HG02938 (cell line): ENCODE data around the gene UTS2R.

Source experiments
- ATAC-seq: cut with Tn5 transposase; IDR thresholded peaks from one replicate; pipeline ENCODE4 v1.9.1; 2021; ENCODE audit warnings: mild to moderate bottlenecking, moderate library complexity; ENCODE audit not compliant: unreplicated experiment

Gene UTS2R

GRCh38 chr17:82371333-82372248 lies at the start of gene UTS2R:
Gene UTS2R (plus strand): TSS chr17:82371765. CDS start chr17:82374325, 2,560 bp downstream.
- no peak for ATAC-seq

GRCh38 chr17:82321947-82322466 lies 49.6 kb upstream of the UTS2R start:
- no peak for ATAC-seq

DNA sequence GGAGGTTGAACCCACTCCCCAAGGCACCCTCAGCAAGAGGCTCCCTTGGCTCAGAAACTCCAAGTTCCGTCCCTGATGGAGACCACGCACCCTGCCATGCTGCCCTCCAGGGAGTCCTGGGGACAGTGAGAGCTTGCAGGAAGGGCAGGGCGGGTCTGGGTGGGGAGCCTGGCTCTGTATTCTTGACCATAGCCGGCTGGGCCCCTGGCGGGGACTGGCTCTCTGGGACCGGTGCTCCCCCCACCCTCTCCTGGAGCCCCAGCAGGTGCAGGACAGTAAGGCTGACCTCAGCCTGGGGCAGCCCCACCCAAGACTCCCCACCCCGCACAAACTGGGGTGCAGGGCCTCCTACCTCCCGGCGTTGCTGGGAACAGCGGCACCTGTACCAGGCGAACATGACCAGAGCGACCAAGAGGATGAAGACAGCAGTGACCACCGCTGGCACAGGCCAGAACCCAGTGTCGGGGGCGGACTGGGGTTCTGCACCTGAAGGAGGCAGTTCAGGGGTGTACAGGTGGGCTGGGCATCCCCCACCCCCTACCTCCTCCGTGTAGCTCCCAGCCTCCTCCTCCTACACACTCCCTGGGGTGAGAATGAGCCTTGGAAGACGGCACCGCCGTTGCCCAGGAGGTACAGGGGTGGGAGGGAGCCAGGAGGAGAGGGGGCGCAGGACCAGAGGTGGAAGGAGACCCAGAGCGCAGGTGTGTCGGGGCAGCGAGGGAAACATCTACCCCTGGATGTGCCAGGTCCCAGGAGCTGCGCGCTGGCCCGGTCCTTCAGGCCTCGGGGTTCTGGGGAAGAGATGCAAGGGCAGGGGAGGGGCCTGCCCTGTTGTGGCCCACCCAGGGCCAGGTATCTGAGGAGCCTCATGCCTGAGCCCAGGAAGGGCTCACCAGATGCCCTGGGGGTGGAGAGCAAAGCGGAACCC lies 48.8 kb upstream of the UTS2R start:
- no peak for ATAC-seq

DNA sequence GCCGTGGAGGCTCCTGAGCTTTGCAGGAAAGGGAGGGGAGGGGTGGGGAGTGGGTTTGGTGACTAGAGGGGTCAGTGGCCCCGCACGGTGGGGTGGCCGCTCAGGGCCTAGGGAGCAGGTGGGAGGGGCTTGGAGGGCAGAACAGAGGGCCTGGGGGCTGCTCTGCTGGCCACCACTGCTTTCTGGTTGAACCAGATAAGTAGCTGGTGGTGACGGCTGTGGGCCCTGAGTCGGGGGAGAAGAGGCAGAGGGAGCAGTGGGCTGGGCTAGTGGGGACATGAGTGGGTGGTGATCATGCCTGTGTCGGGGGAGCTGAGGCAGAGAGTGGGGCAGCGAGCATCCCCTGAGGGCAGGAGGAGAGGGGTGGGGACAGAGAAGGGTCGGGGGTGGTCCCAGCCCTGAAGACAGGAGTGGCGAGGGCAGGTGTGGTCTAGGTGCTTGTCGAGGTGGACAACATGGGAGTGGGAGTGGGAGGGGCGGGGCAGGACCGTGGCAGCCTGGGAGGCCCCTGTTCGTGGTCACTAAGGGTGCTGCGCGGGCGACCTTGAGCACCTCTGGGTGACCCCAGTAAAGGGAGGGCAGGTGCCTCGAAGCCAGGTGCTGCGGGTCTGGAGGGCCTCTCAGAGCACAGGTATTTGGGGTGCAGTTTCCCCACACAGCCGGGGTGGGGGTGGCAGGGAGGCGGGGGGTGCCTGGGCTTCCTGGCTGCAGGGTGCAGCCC lies 47.9 kb upstream of the UTS2R start:
- no peak for ATAC-seq

GRCh38 chr17:82324566-82325285 lies 46.8 kb upstream of the UTS2R start:
- no peak for ATAC-seq

- ATAC-seq, result no peak
Measured at GRCh38 chr17:82325286-82326180, 46.0 kb upstream of the UTS2R start.

DNA sequence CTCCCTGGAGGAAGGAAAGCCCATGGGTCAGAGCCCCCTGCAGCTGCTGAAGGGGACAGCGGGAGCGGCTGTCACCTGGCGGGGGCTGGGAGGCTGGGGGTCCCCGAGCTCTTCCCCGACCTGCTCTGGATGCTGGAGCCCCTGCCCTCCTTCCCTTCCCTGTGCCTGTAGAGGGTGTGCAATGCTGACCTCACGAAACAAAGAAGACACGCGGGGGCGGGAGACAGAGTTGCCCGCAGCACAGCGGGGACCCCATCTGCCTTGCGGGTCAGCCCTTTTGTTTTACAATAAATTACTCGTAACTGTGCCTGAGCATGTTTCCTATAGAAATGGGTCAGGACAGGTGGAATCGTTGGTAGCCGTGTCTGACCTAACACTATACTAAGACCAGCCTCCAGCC lies 44.3 kb upstream of the UTS2R start:
- ATAC-seq, result no peak

DNA sequence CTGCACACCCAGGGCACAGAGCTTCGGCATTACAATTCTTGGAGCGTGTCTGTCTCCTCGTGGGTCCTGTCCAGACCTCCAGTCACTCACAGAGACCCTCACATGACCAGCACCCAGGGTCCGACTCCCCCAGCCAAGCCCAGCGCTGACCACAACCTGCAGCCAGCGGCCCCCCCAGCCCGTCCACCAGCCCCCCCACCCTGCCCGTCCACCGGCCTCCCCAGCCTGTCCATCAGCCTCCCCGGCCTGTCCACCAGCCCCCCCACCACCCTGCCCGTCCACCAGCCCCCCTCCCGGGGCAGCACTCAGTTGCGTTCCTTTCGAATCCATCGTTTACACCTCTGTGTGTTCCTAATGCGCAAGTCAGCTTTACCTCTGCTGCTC lies 43.8 kb upstream of the UTS2R start:
- no peak for ATAC-seq

DNA sequence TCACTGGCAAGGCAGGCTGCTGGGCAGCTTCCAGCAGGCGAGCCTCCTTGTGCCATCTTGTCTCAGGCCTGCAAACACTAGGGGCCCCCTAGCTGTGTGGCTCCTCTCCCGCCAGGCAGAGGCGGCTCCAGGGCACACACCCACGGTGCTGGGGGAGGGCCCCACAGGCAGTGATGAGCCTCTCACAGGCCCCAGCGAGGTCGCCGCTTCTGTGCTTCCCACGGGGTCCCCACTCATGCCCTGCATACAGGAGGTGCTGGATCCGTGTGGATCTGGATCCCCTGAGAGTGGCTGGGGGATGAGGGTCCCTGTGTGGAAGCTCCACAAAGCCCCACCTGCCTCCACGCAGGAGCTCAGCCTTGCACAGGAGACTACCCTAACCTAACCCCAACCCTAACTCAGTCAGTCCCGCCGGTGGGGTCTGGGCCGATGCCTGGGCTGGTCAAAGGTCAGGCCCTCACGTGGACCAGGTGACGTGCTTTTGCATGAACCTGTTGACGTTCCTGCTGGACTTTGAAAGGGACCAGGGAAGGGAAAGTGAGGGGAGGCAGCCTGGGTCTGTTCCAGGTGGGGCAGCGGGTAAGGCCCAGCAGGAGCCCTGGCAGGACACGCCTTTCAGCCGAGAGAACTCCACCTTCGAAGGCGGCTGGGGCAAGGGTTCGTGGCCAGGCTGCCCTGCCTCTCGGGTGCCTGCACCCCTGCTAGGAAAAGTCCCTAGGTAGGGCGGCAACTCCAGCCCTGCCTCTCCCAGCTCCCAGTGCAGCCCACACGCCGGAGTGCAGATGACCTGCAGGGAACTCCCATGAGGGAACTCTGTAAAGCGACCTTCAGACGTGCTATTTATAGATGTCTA lies 43.2 kb upstream of the UTS2R start:
- no peak for ATAC-seq

- no peak for ATAC-seq
Measured at GRCh38 chr17:82328994-82329507, 42.5 kb upstream of the UTS2R start.

- ATAC-seq, result no peak
Measured at GRCh38 chr17:82329683-82330321, 41.8 kb upstream of the UTS2R start.

DNA sequence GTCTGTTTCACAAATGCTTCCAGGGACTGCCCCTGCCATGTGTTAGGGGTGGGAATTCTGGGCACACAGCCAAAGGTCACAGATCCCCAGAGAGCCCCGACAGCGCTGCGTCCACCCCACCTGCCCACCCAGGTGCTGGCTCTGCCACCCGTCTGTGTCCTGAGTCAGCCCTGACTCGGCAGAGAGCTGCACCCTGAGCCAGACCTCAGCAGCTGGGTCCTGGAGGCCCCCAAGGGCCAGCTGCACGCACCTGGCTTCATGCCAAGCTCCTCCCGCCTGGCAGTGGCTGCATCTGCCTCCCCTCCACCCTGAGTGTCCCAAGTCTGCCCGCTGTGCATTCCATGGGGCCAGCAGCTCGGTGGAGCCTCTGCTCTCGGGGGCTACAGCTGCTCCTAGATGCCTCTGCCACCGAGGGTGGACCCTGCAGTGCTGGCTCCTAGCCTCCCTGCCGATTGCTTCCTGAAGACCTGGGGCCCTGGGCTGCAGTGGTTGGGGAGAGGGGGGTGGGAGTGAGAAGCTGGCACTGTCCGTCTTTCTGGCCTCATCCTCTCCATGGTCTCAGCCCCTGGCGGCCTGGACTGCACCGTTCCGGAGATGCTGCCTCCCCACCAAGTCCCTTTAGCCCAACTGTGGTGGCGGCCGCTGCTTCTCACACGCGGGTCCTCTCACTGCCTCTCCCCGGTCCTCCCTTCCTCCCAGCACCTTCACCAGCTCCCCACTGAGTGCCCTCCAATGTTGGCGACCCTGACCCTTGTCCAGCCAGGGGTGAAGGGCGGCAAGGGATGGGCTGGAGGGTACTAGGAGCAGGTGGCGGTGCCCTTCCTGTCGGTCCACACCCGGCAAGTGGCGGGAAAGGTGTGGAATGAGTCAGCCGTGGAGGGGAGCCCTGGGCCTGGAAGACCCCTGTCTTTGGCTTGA lies 41.0 kb upstream of the UTS2R start:
- no peak for ATAC-seq

- ATAC-seq, result no peak
Measured at GRCh38 chr17:82331345-82331939, 40.1 kb upstream of the UTS2R start.

DNA sequence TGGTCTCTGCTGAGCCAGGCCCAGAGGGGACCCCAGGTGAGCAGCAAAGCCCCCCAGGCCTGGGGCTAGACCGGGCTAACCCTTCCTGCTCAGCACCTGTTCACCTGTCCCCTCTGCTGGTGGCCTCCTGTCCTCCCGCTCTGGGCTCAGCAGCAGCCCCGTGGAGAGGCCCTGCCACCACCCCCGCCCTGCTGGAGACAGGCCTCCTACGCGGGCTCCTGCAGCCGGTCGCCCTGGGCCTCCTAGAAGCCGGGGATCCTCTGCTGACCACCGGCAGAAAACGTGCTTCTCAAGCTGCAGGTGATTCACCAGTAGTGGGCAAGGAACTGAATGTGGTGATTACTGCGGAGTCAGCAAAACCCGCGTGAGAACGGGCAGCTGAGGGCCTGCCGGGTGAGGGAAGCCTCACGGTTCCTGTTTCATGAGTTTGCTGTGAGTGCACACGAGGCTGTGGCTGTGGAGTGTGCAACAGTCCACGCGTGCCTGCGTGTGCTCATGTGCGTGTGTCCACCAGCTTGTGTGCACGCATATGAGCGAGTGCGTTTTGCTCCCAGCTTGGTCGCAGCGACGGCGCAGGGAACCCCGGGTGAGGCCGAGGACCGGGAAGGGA lies 38.8 kb upstream of the UTS2R start:
- no peak for ATAC-seq

DNA sequence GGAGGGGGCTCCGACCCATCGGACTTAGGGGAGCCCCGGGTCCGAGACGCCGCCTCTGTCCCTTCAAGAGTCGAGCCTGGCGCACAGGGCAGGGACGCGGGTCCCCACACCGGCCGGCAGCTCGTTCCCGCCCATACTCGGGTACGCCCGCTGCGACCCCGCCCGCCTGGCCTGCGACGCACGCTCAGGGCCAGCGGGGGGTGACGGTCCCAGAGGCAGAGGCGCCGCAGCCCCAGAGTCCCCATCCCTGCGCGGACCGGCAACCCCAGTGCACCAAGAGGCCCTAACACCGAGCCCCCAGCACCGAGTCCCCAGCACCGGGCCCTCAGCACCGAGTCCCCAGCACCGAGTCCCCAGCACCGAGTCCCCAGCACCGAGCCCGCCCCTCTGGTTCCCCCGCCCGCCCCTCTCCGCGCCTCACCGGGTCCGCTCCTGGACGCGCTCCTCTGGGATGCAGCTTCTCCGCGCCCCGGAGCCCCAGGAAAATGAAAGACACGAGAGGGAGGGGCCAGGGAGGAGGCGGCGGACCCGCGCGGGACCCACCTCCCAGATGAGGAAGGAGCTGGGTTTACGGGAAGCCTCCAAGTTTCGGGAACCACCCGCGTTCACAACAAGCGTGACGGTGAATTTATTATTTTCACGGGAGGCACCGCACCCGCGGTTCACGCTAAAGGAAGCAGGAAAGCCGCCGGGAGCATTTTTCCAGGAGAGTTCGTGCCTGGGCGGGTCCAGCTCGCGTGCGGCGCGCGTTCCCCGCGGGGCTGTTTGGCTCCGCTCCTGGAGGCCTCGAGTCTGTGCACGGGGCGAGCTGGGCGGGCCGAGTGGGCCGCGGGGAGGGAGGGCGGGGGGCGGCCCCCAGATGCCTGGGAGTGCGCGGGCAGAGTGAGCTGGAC lies 38.0 kb upstream of the UTS2R start, which contains the start of gene SECTM1:
Gene SECTM1, minus strand, starts transcription at position 488 of the 893 bp plus-strand sequence. CDS start 6,526 bp downstream, outside the sequence.
- ATAC-seq, result no peak
